HG03139 (cell line): Measurements from ENCODE around the gene DEK.

Experiments used
- ATAC-seq: cut with Tn5 transposase; IDR thresholded peaks from one replicate; pipeline ENCODE4 v1.9.1; 2021; ENCODE audit not compliant: unreplicated experiment

The DEK gene

GRCh38 chr6:18266523-18266912, 2.2 kb upstream of the DEK start:
- no peak for ATAC-seq

- ATAC-seq: no peak
These were observed 1.6 kb upstream of the DEK start for GRCh38 chr6:18265787-18266522.

- no peak for ATAC-seq
These were observed 620 bp upstream of the DEK start for GRCh38 chr6:18264923-18265377.

GRCh38 chr6:18263418-18264218, 712 bp downstream of the DEK start:
- no peak for ATAC-seq

GRCh38 chr6:18262702-18263417, 1.5 kb downstream of the DEK start:
- peak; percentile 62 for ATAC-seq

- ATAC-seq: no peak
These were observed 2.5 kb downstream of the DEK start for GRCh38 chr6:18261877-18262276.

GRCh38 chr6:18260448-18261106, 3.8 kb downstream of the DEK start:
- ATAC-seq: peak; percentile 26

- ATAC-seq: no peak
These were observed 4.5 kb downstream of the DEK start for GRCh38 chr6:18259675-18260447.

- ATAC-seq: no peak
These were observed 9.5 kb downstream of the DEK start for GRCh38 chr6:18254793-18255192.

- no peak for ATAC-seq
These were observed 10.7 kb downstream of the DEK start for GRCh38 chr6:18253635-18254034.

- ATAC-seq: no peak
These were observed 15.1 kb downstream of the DEK start for GRCh38 chr6:18249271-18249670.

GRCh38 chr6:18248698-18249097, 15.6 kb downstream of the DEK start:
- ATAC-seq: no peak

- no peak for ATAC-seq
These were observed 17.3 kb downstream of the DEK start for GRCh38 chr6:18247002-18247401.

- no peak for ATAC-seq
These were observed 18.1 kb downstream of the DEK start for GRCh38 chr6:18246205-18246604.

- ATAC-seq: no peak
These were observed 18.7 kb downstream of the DEK start for GRCh38 chr6:18245642-18246041.

- no peak for ATAC-seq
These were observed 19.3 kb downstream of the DEK start for GRCh38 chr6:18245079-18245478.

GRCh38 chr6:18244251-18244650, 20.1 kb downstream of the DEK start:
- ATAC-seq: no peak

- no peak for ATAC-seq
These were observed 20.9 kb downstream of the DEK start for GRCh38 chr6:18243302-18243893.

GRCh38 chr6:18242062-18242851, 22.1 kb downstream of the DEK start:
- no peak for ATAC-seq
